Mesangial cell (primary cell): ENCODE measurements around the gene CROT. TPM values are rescaled to one million over a fixed set of nuclear protein-coding genes. Genes with fewer than 3 reads are reported as not detected.

Experiments used
- total RNA-seq: library from RNA; depleted of rRNA; stranded (reverse); fragments of >200 nt; gene quantifications from 2 replicates; pipeline ENCODE4 v1.2.3, GENCODE V29; 2015

CROT gene
- total RNA-seq = 2.0 and 4.4 TPM in 2 replicates

GRCh38 chr7:87345166-87345927 lies at the start of gene CROT:
Gene CROT, plus strand, starts transcription at chr7:87345664. Its CDS starts 3,405 bp downstream, at chr7:87349069.

Other genes starting within 250 kb of the CROT start
- 15.7 and 18.7 TPM in 2 replicates for gene DMTF1, start 193.2 kb upstream of the CROT start, total RNA-seq
- 25.7 and 30.3 TPM in 2 replicates for gene TMEM243, start 125.9 kb upstream of the CROT start, total RNA-seq
- gene ABCB4, start 130.0 kb downstream of the CROT start, total RNA-seq = 2.9 and 7.6 TPM in 2 replicates